ENCODE results near the gene MRPL3. TPM values are rescaled to one million over a fixed set of nuclear protein-coding genes. Genes with fewer than 3 reads are reported as not detected.

MRPL3 gene
- total RNA-seq, 1 experiment from 2014 or later, result 137 TPM

GRCh38 chr3:131435000-131435399, 67.8 kb downstream of the MRPL3 start:
- H3K4me3 ChIP-seq (ENCODE audit: low read depth, low read length, poor library complexity, severe bottlenecking), result no peak overlapping the region
- H3K27me3 ChIP-seq (replicated peaks; ENCODE audit: insufficient read depth, low read depth, low read length, poor library complexity), result no peaks in the 10 kb centered on the region
- no peaks in the 10 kb centered on the region for H3K4me1 ChIP-seq (ENCODE audit: insufficient read depth, low read length, poor library complexity, severe bottlenecking)
- H3K36me3 ChIP-seq (ENCODE audit: insufficient read depth, low read length, poor library complexity, severe bottlenecking), result no peaks in the 10 kb centered on the region
- no peak overlapping the region for H3K27ac ChIP-seq (ENCODE audit: low read depth, low read length, poor library complexity, severe bottlenecking)
- no peaks in the 10 kb centered on the region for H3K9me3 ChIP-seq (ENCODE audit: low read depth, low read length, poor library complexity, severe bottlenecking)
- DNase-seq (ENCODE audit: low spot score), result no peak
- BruUV-seq (replicated peaks), result no TSS peak
- ChIA-PET CTCF (no interaction called here), POLR2A (ENCODE audit: low non-redundant PET) (no interaction called here)
- no peak for TF ChIP-seq EZH2 (IDR thresholded peaks at IDR 0.05; ENCODE audit: borderline replicate concordance, low read depth, low read length, poor library complexity, severe bottlenecking)
- no peak for TF ChIP-seq CTCF (conservative IDR thresholded peaks at IDR 0.05; ENCODE audit: low read depth, low read length)
- intact Hi-C loops (cut with micrococcal nuclease; ENCODE audit: unreplicated experiment), result no loop called here

- no peaks in the 10 kb centered on the region for H3K27me3 ChIP-seq (replicated peaks; ENCODE audit: insufficient read depth, low read depth, low read length, poor library complexity)
- intact Hi-C loops (cut with micrococcal nuclease; ENCODE audit: unreplicated experiment), result no loop called here
- POLR2A ChIA-PET (ENCODE audit: low non-redundant PET), result no interaction called here
- DNase-seq (ENCODE audit: low spot score), result no peak
- TF ChIP-seq EZH2 (IDR thresholded peaks at IDR 0.05; ENCODE audit: borderline replicate concordance, low read depth, low read length, poor library complexity, severe bottlenecking) (no peak), CTCF (conservative IDR thresholded peaks at IDR 0.05; ENCODE audit: low read depth, low read length) (no peak)
- CTCF ChIA-PET, result no interaction called here
- no peaks in the 10 kb centered on the region for H3K9me3 ChIP-seq (ENCODE audit: low read depth, low read length, poor library complexity, severe bottlenecking)
- H3K36me3 ChIP-seq (ENCODE audit: insufficient read depth, low read length, poor library complexity, severe bottlenecking), result no peaks in the 10 kb centered on the region
- BruUV-seq (replicated peaks), result no TSS peak
- no peak overlapping the region for H3K27ac ChIP-seq (ENCODE audit: low read depth, low read length, poor library complexity, severe bottlenecking)
- no peaks in the 10 kb centered on the region for H3K4me1 ChIP-seq (ENCODE audit: insufficient read depth, low read length, poor library complexity, severe bottlenecking)
- no peak overlapping the region for H3K4me3 ChIP-seq (ENCODE audit: low read depth, low read length, poor library complexity, severe bottlenecking)
Measured at GRCh38 chr3:131432441-131432840, 70.3 kb downstream of the MRPL3 start.

GRCh38 chr3:131431754-131432153, 71.0 kb downstream of the MRPL3 start:
- TF ChIP-seq CTCF (conservative IDR thresholded peaks at IDR 0.05; ENCODE audit: low read depth, low read length) (no peak), EZH2 (IDR thresholded peaks at IDR 0.05; ENCODE audit: borderline replicate concordance, low read depth, low read length, poor library complexity, severe bottlenecking) (no peak)
- Histone ChIP-seq H3K36me3 (ENCODE audit: insufficient read depth, low read length, poor library complexity, severe bottlenecking) (no peaks in the 10 kb centered on the region), H3K9me3 (ENCODE audit: low read depth, low read length, poor library complexity, severe bottlenecking) (no peaks in the 10 kb centered on the region), H3K4me3 (ENCODE audit: low read depth, low read length, poor library complexity, severe bottlenecking) (no peak overlapping the region), H3K27ac (ENCODE audit: low read depth, low read length, poor library complexity, severe bottlenecking) (no peak overlapping the region), H3K4me1 (ENCODE audit: insufficient read depth, low read length, poor library complexity, severe bottlenecking) (no peaks in the 10 kb centered on the region), H3K27me3 (replicated peaks; ENCODE audit: insufficient read depth, low read depth, low read length, poor library complexity) (no peaks in the 10 kb centered on the region)
- no TSS peak for BruUV-seq (replicated peaks)
- intact Hi-C loops (cut with micrococcal nuclease; ENCODE audit: unreplicated experiment), result no loop called here
- ChIA-PET POLR2A (ENCODE audit: low non-redundant PET) (no interaction called here), CTCF (no interaction called here)
- no peak for DNase-seq (ENCODE audit: low spot score)
